ENCODE measurements around the gene GRM2. TPM values are rescaled to one million over a fixed set of nuclear protein-coding genes. Genes with fewer than 3 reads are reported as not detected.

The GRM2 gene
- total RNA-seq, 1 donor from 2014 or later = 0.86 TPM

- Mint-ChIP-seq H3K36me3 (ENCODE audit: low read depth) (peaks cover 21% of the 10 kb centered on the region), H3K27me3 (peaks cover 9% of the 10 kb centered on the region), H3K4me3 (no peak overlapping the region), H3K4me1 (peaks cover 13% of the 10 kb centered on the region), H3K27ac (no peak overlapping the region), H3K9me3 (no peaks in the 10 kb centered on the region)
- intact Hi-C loops (cut with micrococcal nuclease) = no loop called here
- DNase-seq = no peak
Measured at GRCh38 chr3:51703761-51704510, 2.9 kb upstream of the GRM2 start.

- H3K4me3 Mint-ChIP-seq = no peak overlapping the region
- H3K4me1 Mint-ChIP-seq = peaks cover 9% of the 10 kb centered on the region
- intact Hi-C loops (cut with micrococcal nuclease) = no loop called here
- peaks cover 9% of the 10 kb centered on the region for H3K27me3 Mint-ChIP-seq
- DNase-seq = no peak
- H3K27ac Mint-ChIP-seq = no peak overlapping the region
- peaks cover 17% of the 10 kb centered on the region for H3K36me3 Mint-ChIP-seq (ENCODE audit: low read depth)
- no peaks in the 10 kb centered on the region for H3K9me3 Mint-ChIP-seq
Measured at GRCh38 chr3:51704511-51704950, 2.3 kb upstream of the GRM2 start.

- Mint-ChIP-seq H3K9me3 (no peaks in the 10 kb centered on the region), H3K36me3 (ENCODE audit: low read depth) (peaks cover 18% of the 10 kb centered on the region), H3K27me3 (peaks cover 11% of the 10 kb centered on the region), H3K27ac (no peak overlapping the region), H3K4me1 (peaks cover 10% of the 10 kb centered on the region), H3K4me3 (no peak overlapping the region)
- DNase-seq = no peak
- intact Hi-C loops (cut with micrococcal nuclease) = loop anchor here (2.0 kb wide), 1 partner anchor 19 kb away; no protein-coding TSS in a partner anchor
Measured at GRCh38 chr3:51705276-51706020, 1.4 kb upstream of the GRM2 start.

GRCh38 chr3:51706021-51706485, 815 bp upstream of the GRM2 start:
- Mint-ChIP-seq H3K4me1 (peaks cover 10% of the 10 kb centered on the region), H3K9me3 (no peaks in the 10 kb centered on the region), H3K27ac (no peak overlapping the region), H3K27me3 (peaks cover 11% of the 10 kb centered on the region), H3K36me3 (ENCODE audit: low read depth) (peaks cover 18% of the 10 kb centered on the region), H3K4me3 (no peak overlapping the region)
- intact Hi-C loops (cut with micrococcal nuclease) = loop anchor here (2.0 kb wide), 1 partner anchor 19 kb away; no protein-coding TSS in a partner anchor
- no peak for DNase-seq

DNA sequence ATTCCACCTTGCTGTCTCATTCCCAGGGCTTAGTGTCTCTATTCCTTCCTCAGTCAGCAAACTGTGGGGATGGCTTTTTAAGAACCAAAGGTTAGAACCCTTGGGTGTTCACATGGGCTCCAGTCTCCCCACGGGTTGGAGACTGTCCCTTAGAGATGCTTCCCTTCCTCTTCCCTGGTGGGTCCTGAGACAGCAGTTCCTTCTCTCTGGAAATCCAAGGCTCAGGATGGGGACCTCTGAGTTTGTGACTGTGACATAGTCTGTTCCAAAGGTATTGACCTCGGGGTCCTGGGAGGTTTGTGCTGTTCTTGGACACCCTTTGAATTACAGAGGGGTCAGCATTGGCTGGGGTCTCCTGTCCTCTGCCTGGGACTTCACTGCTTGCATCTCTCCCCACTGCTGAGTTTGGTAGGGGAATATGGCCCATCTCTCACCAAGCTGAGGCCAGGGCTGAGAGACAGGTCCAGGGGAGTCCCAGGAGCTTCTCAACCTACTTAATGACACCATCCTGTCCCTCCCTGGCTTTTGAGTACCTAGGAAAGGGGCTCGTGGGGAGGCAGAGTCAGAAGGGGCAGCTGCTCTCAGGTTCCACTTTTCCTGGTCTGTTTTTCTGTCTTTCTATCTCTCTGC, 1.5 kb downstream of the GRM2 start:
- intact Hi-C loops (cut with micrococcal nuclease) = no loop called here
- Mint-ChIP-seq H3K9me3 (no peaks in the 10 kb centered on the region), H3K27me3 (peaks cover 11% of the 10 kb centered on the region), H3K4me1 (peaks cover 10% of the 10 kb centered on the region), H3K27ac (no peak overlapping the region), H3K36me3 (ENCODE audit: low read depth) (peaks cover 15% of the 10 kb centered on the region), H3K4me3 (no peak overlapping the region)
- no peak for DNase-seq

GRCh38 chr3:51709004-51709420, 2.1 kb downstream of the GRM2 start:
- intact Hi-C loops (cut with micrococcal nuclease) = no loop called here
- Mint-ChIP-seq H3K4me3 (no peak overlapping the region), H3K9me3 (no peaks in the 10 kb centered on the region), H3K4me1 (peaks cover 10% of the 10 kb centered on the region), H3K27ac (peak overlapping the region; percentile 25), H3K27me3 (peaks cover 11% of the 10 kb centered on the region), H3K36me3 (ENCODE audit: low read depth) (peaks cover 14% of the 10 kb centered on the region)
- no peak for DNase-seq

GRCh38 chr3:51709675-51710074, 2.8 kb downstream of the GRM2 start:
- intact Hi-C loops (cut with micrococcal nuclease) = no loop called here
- Mint-ChIP-seq H3K4me3 (peak overlapping the region; percentile 39), H3K9me3 (no peaks in the 10 kb centered on the region), H3K27me3 (peaks cover 11% of the 10 kb centered on the region), H3K4me1 (peaks cover 15% of the 10 kb centered on the region), H3K36me3 (ENCODE audit: low read depth) (peaks cover 10% of the 10 kb centered on the region), H3K27ac (peak overlapping the region; percentile 93)
- no peak for DNase-seq

DNA sequence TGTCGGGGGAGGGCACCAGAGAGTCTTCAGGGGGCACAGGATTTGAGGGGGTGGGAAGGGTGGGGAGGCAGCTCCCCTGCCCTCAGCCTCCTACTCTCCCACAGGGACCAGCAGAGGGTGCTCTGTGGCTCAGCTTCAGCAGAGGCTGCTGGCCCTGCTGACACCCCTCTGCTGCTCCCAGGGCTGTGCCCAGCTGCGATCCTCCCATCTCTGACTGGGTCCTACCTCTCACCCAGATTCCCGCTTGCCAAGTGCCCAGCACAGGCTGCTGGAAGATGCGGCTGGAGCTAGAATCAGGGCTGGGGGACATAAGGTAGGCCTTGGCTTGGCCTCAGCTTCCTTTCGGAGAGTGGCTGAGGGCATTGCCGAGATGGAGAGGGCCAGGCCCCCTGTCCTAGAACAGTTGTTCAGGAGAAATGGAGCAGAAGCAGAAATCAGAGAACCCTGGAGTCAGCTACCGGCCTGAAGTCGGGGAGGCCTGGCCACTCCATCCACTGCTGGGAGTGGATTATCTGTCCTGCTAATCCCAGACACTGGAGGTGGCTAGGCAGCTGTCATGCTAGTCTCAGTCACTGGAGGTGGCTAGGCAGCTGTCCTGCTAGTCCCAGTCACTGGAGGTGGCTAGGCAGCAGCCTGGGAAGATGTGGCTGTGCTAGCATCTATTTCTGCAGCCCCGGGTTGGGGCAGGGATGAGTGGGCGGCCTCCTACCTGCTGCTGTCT, 3.9 kb downstream of the GRM2 start:
- Mint-ChIP-seq H3K4me3 (no peak overlapping the region), H3K27ac (no peak overlapping the region), H3K36me3 (ENCODE audit: low read depth) (peaks cover 8% of the 10 kb centered on the region), H3K27me3 (peaks cover 11% of the 10 kb centered on the region), H3K4me1 (peaks cover 15% of the 10 kb centered on the region), H3K9me3 (no peaks in the 10 kb centered on the region)
- intact Hi-C loops (cut with micrococcal nuclease) = no loop called here
- no peak for DNase-seq

- no peak for DNase-seq
- peaks cover 6% of the 10 kb centered on the region for H3K36me3 Mint-ChIP-seq (ENCODE audit: low read depth)
- peaks cover 12% of the 10 kb centered on the region for H3K4me1 Mint-ChIP-seq
- intact Hi-C loops (cut with micrococcal nuclease) = no loop called here
- H3K4me3 Mint-ChIP-seq = no peak overlapping the region
- H3K9me3 Mint-ChIP-seq = no peaks in the 10 kb centered on the region
- H3K27ac Mint-ChIP-seq = no peak overlapping the region
- peaks cover 11% of the 10 kb centered on the region for H3K27me3 Mint-ChIP-seq
Measured at GRCh38 chr3:51711352-51712037, 4.6 kb downstream of the GRM2 start.

DNA sequence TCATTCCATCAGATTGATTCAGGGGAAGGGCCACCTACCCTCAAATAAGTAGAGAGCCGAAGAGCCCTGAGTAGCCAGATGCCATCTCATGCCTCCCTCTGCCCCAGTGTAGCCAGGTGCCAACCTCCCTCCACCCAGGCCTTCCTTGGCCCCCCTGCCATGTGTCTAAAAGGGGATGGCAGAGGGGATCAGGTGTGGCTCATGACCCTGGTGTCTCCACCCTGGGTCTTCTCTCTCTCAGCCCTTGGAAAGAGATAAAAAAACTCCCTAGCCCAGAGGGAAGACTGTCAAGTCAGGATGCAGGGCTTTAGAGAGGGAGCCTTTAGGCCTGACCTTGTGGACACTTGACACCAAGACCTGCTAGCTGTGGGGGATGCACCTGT, 5.2 kb downstream of the GRM2 start:
- H3K36me3 Mint-ChIP-seq (ENCODE audit: low read depth) = peaks cover 6% of the 10 kb centered on the region

GRCh38 chr3:51712511-51712931, 5.7 kb downstream of the GRM2 start:
- peaks cover 8% of the 10 kb centered on the region for H3K27me3 Mint-ChIP-seq

More for the DNA sequence above, 5.2 kb downstream of the GRM2 start:
- no peak overlapping the region for H3K27ac Mint-ChIP-seq
- DNase-seq = no peak
- H3K4me3 Mint-ChIP-seq = no peak overlapping the region
- H3K27me3 Mint-ChIP-seq = peaks cover 11% of the 10 kb centered on the region
- intact Hi-C loops (cut with micrococcal nuclease) = no loop called here
- peaks cover 12% of the 10 kb centered on the region for H3K4me1 Mint-ChIP-seq
- no peaks in the 10 kb centered on the region for H3K9me3 Mint-ChIP-seq

GRCh38 chr3:51712963-51713362, 6.1 kb downstream of the GRM2 start:
- DNase-seq = no peak
- Mint-ChIP-seq H3K4me3 (no peak overlapping the region), H3K4me1 (peaks cover 8% of the 10 kb centered on the region), H3K27me3 (peaks cover 3% of the 10 kb centered on the region), H3K27ac (no peak overlapping the region), H3K9me3 (no peaks in the 10 kb centered on the region), H3K36me3 (ENCODE audit: low read depth) (peaks cover 4% of the 10 kb centered on the region)
- intact Hi-C loops (cut with micrococcal nuclease) = no loop called here

More at GRCh38 chr3:51712511-51712931, 5.7 kb downstream of the GRM2 start:
- no peak for DNase-seq
- Mint-ChIP-seq H3K36me3 (ENCODE audit: low read depth) (peaks cover 4% of the 10 kb centered on the region), H3K4me1 (peaks cover 10% of the 10 kb centered on the region), H3K9me3 (no peaks in the 10 kb centered on the region), H3K4me3 (no peak overlapping the region), H3K27ac (no peak overlapping the region)
- intact Hi-C loops (cut with micrococcal nuclease) = no loop called here

All from activated CD4-positive, alpha-beta T cell treated with anti-CD3 and anti-CD28 coated beads, Interleukin-2, amount 10 ng/mL, durations not matched to agents 24 days and 14 days (primary cell).